Measurements from ENCODE around the gene MRPS22. TPM values are rescaled to one million over a fixed set of nuclear protein-coding genes. Genes with fewer than 3 reads are reported as not detected.
"Not testable (repeated sequence)": the region's sequence is repeated elsewhere in the genome, so short reads cannot be mapped to it uniquely, and the experiment has no call there.

MRPS22 gene
- total RNA-seq, 6 donors from 2014 or later = 17.8 to 48.3 (median 33.1) TPM

DNA sequence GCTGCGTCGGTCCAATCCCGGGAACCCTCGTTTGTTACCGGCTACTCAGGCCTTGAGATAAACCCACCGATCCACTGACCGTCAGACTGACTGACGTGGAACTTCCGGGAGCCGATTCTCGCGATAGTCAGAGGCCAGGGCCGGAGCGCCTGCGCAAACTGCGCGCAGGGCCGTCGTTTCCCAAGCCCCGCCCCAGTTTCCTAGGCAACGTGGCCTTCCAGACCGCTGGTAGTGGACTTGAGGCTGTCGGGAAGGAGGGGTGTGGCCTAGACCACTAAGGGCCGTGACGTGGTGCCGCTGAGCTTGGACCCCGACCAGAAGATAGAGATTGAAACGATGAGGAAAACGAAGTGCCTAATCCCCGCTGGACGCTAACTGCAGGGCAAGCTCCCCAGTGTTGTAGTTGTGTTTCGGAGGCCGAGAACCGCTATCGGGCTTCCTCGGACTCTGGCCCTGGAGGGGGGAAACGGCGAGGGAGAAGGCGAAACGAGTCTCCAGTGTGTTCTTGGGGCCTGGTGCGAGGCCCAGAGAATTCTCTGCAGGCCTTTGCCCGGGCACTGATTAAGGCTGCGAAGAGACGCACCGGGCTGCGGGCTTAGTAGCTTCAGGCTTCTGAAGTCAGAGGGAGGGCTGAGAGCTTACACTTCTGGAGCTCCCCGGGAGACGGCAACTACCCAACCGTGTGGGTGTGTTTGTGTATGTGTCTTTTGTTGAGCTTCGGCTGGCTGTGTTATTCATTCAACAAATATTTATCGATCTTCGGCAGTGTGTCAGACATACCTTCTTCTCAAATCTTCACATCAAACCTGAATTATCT is 45.9 kb downstream of the MRPS22 start, which contains the start of gene COPB2:
COPB2 (minus strand) TSS at position 96 of the 817 bp plus-strand sequence. CDS start 97 bp downstream, outside the sequence.
- peak; percentile 92 to 93 for TF ChIP-seq POLR2AphosphoS5 (IDR thresholded peaks at IDR 0.05)
- TF ChIP-seq, protein P1, sequence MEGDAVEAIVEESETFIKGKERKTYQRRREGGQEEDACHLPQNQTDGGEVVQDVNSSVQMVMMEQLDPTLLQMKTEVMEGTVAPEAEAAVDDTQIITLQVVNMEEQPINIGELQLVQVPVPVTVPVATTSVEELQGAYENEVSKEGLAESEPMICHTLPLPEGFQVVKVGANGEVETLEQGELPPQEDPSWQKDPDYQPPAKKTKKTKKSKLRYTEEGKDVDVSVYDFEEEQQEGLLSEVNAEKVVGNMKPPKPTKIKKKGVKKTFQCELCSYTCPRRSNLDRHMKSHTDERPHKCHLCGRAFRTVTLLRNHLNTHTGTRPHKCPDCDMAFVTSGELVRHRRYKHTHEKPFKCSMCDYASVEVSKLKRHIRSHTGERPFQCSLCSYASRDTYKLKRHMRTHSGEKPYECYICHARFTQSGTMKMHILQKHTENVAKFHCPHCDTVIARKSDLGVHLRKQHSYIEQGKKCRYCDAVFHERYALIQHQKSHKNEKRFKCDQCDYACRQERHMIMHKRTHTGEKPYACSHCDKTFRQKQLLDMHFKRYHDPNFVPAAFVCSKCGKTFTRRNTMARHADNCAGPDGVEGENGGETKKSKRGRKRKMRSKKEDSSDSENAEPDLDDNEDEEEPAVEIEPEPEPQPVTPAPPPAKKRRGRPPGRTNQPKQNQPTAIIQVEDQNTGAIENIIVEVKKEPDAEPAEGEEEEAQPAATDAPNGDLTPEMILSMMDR (IDR thresholded peaks at IDR 0.05) = peak in 1 of 6 experiments; percentile 14
- TF ChIP-seq EP300 (IDR thresholded peaks at IDR 0.05) = peak in 1 of 4 donors; percentile 32
- peak; percentile 37 to 92 (median 70) for TF ChIP-seq POLR2A (IDR thresholded peaks at IDR 0.05)
- Histone ChIP-seq H3K36me3 (peaks cover 0 to 2% (median 0%) of the 10 kb centered on the region in 4 donors), H3K4me1 (peaks cover 22 to 43% (median 40%) of the 10 kb centered on the region in 4 donors), H3K9me3 (no peaks in the 10 kb centered on the region), H3K27ac (peak within 1 kb of the TSS; percentile 90 to 94 (median 94)), H3K27me3 (no peaks in the 10 kb centered on the region), H3K4me3 (peak within 1 kb of the TSS; percentile 70 to 90 (median 78))
- 1 to 2% methylated on average over 32 to 52 of the region's 52 CpGs for WGBS, 2 donors
- ATAC-seq (ENCODE audit: low FRiP score in 2 of 2) (peak; percentile 99), DNase-seq (peak; percentile 98 to 100)

DNA sequence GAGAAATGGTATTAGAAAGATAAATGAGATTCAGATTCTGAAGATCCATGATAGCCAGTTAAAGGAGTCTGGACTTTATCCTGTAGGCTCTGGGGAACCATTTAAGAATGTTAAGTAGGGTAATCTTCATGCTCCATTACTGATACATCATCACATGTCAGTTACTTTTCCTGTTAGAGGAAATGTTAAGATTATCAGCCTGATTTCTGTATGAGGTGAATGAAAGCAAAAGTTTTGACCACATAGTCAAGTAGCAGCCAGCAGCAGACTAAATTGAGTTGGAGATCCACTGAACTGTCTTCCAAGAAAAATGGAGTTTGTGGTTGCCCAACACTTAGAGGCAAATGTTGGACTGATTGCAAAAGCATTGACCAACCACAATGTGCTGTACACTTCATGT is 50.3 kb downstream of the MRPS22 start:
- Histone ChIP-seq H3K36me3 (no peaks in the 10 kb centered on the region), H3K4me3 (no peak overlapping the region), H3K27ac (no peak overlapping the region), H3K4me1 (peaks cover 5 to 8% (median 6%) of the 10 kb centered on the region in 4 donors), H3K9me3 (no peaks in the 10 kb centered on the region), H3K27me3 (no peaks in the 10 kb centered on the region)
- TF ChIP-seq, protein P1 (IDR thresholded peaks at IDR 0.05) = no peak
- TF ChIP-seq POLR2A (IDR thresholded peaks at IDR 0.05) (no peak), EP300 (IDR thresholded peaks at IDR 0.05) (no peak), POLR2AphosphoS5 (IDR thresholded peaks at IDR 0.05) (no peak)
- DNase-seq (no peak), ATAC-seq (ENCODE audit: low FRiP score in 2 of 2) (no peak)

DNA sequence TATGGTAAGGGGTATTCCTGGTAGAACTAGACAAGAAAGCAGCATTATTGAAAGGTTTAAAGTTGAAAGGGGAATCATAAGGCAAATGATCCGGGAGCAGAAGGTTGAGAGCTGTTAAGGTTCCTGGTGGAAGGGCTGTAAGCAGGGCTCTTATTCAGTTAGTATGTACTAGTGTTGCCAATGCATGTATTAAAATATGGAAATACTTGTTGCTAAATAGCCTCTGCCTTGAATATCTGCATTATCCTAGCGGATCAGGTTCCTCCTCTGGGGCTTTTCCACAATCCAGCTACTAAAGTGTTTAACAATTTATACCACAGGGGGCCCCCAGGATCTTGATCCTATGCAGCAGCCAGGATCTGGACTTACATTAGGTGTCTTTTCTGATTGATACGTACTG is 52.9 kb downstream of the MRPS22 start:
- no peaks in the 10 kb centered on the region for H3K36me3 ChIP-seq
- no peak overlapping the region for H3K27ac ChIP-seq
- H3K4me3 ChIP-seq = no peak overlapping the region
- no peaks in the 10 kb centered on the region for H3K4me1 ChIP-seq
- DNase-seq (no peak), ATAC-seq (ENCODE audit: low FRiP score in 2 of 2) (no peak)
- 95 to 97% methylated on average over 3 of the region's 3 CpGs for WGBS, 2 donors
- H3K9me3 ChIP-seq = peaks cover 0 to 3% (median 0%) of the 10 kb centered on the region in 4 donors
- H3K27me3 ChIP-seq = no peaks in the 10 kb centered on the region
- TF ChIP-seq POLR2A (IDR thresholded peaks at IDR 0.05) = no peak
- TF ChIP-seq POLR2AphosphoS5 (IDR thresholded peaks at IDR 0.05) = no peak
- TF ChIP-seq, protein P1 (IDR thresholded peaks at IDR 0.05) = no peak
- no peak for TF ChIP-seq EP300 (IDR thresholded peaks at IDR 0.05)

DNA sequence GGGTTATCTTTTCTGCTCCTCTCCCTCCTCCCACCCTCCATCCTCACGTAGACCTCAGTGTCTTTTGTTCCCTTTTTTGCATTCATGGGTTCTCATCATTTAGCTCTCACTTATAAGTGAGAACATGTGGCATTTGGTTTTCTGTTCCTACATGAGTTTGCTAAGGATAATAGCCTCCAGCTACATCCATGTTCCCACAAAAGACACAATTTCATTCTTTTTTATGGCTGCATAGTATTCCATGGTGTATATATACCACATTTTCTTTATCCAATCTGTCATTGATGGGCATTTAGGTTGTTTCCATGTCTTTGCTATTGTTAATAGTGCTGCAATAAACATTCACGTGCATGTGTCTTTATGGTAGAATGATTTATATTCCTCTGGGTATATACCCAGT is 57.3 kb downstream of the MRPS22 start:
- H3K27me3 ChIP-seq; DNase-seq; ATAC-seq (ENCODE audit: low FRiP score in 2 of 2); H3K36me3 ChIP-seq; H3K27ac ChIP-seq; H3K4me3 ChIP-seq; H3K4me1 ChIP-seq: not testable (repeated sequence)
- peaks cover 0 to 22% (median 16%) of the 10 kb centered on the region in 4 donors for H3K9me3 ChIP-seq
- 73 to 92% methylated on average over 2 of the region's 2 CpGs for WGBS, 2 donors

Small RNA genes lying within 50 kb of the gene (small RNA-seq; reads per million reads assigned to genes)
- 0 reads per million in 4 donors for gene RF00026

Other genes with a start within 250 kb of the MRPS22 start
- 100 to 1,000 TPM in 3 of 6 donors, 10 to 100 TPM in 3; 49.2 to 121 (median 102) TPM for gene COPB2, start 45.6 kb downstream of the MRPS22 start, total RNA-seq
- gene RBP2, start 132.5 kb downstream of the MRPS22 start, total RNA-seq = 1 to 10 TPM in 2 of 6 donors, under 1 TPM in 2, not detected in 2; 0.64 to 4.4 (median 1.1) TPM
- 10 to 100 TPM in 3 of 6 donors, 1 to 10 TPM in 2, not detected in 1; 4.8 to 22.9 (median 18.7) TPM for gene RBP1, start 195.7 kb downstream of the MRPS22 start, total RNA-seq